Stimulated activated CD4-positive, alpha-beta T cell treated with anti-CD3 and anti-CD28 coated beads, Interleukin-2, amount 100 ng/mL, for 24 hours (primary cell): Measurements from ENCODE around the gene HRH3.

Experiments used
- DNase-seq, 2 donors: peaks; one replicate each; pipeline ENCODE4 v3.0.0-alpha.2; 2020

HRH3 gene

GRCh38 chr20:62197311-62197710 lies 22.8 kb downstream of the HRH3 start:
- no peak for DNase-seq

- DNase-seq = no peak
Measured at GRCh38 chr20:62196286-62196685, 23.8 kb downstream of the HRH3 start.

GRCh38 chr20:62195736-62196135 lies 24.3 kb downstream of the HRH3 start:
- DNase-seq = no peak

DNA sequence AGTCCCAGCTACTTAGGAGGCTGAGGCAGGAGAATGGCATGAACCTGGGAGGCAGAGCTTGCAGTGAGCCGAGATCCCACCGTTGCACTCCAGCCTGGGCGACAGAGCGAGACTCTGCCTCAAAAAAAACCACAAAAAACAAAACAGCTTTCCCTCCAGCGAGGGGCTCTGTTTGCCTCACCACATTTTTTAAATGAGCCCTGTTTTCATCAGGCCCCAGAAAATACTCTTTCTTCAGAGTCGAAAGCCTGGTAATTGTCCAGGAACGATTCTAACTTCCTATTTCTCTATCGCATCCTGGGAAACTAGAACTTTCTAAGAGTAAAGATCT lies 25.0 kb downstream of the HRH3 start:
- DNase-seq = no peak

GRCh38 chr20:62193079-62194025 lies 26.7 kb downstream of the HRH3 start:
- no peak for DNase-seq

DNA sequence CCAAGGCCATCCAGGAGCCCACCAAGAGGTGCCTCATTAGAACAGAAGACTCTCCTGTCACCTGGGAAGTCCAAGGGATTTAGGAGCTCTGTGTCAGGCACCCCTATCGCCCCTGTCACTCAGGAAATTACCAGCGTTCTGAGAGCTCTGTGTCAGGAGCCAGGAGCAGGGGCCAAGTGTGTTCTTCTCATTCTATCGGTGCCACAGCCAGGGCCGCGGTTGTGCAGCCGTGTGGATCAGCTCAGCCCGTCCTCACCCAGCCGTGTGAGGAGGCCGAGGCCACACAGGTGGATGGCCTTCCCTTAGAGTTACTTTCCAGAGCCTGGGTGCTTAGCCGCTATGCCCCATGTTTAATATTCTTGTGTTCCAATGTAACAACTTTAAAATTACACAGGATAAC lies 27.4 kb downstream of the HRH3 start:
- no peak for DNase-seq

DNA sequence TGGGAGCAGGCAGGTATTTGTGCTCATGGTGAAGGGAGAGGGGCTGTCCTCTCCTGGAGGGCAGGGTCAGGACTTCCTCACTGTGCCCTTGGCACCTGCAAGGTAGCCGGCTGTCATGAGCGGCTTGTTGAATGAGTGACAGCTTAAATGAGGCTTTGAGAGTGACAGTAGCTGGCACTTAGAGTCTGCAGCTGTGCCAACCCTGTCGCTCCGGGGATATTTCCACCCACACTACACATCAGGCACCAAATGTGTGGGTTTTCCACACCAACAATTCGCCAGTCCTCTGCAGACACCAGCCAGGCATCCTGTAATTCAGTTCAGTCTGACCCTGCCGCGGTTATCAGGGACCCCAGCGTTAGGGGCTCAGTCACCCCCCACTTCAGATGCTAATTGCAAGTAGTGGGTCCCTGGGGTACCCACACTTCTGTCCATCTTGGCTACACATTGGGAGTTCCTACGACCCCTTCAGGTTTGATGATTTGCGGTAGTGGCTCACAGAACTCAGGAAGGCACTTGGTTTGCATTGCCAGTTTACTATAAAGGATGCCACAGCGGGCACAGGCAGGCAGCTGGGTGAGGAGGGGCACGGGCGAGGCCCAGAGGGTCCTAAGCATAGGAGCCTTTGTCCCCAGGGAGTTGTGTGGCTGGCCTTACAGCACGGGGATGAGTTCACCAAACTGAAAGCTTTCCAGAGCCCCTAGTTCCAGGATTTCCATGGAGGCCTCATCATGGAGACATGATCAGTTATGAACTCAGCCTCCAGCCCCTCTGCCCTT lies 28.1 kb downstream of the HRH3 start:
- no peak for DNase-seq

GRCh38 chr20:62190639-62191411 lies 29.3 kb downstream of the HRH3 start:
- no peak for DNase-seq

- no peak for DNase-seq
Measured at GRCh38 chr20:62186887-62187866, 32.9 kb downstream of the HRH3 start.

DNA sequence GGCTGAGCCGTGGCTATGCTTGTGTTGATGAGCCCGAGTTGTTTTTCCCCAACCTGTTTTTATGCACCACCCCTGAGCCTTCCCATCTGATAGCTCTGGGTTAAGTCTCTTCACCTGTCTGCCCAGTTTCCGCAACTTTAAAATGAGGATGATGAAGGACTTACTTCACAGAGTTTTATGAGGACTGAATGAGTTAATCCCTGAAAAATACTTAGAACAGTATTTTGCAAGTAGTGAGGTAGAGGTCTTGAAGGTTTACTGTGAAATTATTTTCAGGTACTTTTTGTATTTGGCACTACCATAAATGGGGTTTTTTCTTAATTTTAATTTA lies 34.0 kb downstream of the HRH3 start:
- DNase-seq = no peak

GRCh38 chr20:62183426-62184142 lies 36.5 kb downstream of the HRH3 start:
- DNase-seq = no peak

GRCh38 chr20:62182469-62183425 lies 37.3 kb downstream of the HRH3 start, which contains the start of gene MTG2:
MTG2 (plus strand) TSS chr20:62183028; CDS start chr20:62193421, 10,393 bp downstream.
- DNase-seq = peak; percentile 94

GRCh38 chr20:62181808-62182207 lies 38.3 kb downstream of the HRH3 start:
- no peak for DNase-seq

- DNase-seq = no peak
Measured at GRCh38 chr20:62179162-62179504, 40.9 kb downstream of the HRH3 start.

GRCh38 chr20:62178316-62179161 lies 41.5 kb downstream of the HRH3 start:
- no peak for DNase-seq

DNA sequence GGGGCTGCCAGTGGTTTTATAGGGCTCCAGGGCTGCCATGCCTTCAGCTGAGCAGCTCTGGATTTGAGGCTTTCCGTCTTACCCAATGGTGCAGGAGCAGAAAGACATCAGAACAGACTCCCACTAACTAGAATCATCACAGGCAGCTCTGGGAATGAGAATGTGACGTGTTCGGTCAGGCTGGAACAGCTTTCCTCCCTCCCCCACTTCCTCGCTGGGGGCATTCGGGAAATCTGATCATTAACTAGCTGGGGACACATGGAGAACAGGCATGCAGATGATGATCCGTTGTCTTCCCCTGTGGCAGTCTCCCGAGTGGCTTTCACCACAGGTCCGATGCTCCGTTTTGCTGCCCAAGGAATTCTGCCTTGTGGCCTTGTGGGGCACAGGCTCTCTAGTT lies 42.8 kb downstream of the HRH3 start:
- DNase-seq = no peak

DNA sequence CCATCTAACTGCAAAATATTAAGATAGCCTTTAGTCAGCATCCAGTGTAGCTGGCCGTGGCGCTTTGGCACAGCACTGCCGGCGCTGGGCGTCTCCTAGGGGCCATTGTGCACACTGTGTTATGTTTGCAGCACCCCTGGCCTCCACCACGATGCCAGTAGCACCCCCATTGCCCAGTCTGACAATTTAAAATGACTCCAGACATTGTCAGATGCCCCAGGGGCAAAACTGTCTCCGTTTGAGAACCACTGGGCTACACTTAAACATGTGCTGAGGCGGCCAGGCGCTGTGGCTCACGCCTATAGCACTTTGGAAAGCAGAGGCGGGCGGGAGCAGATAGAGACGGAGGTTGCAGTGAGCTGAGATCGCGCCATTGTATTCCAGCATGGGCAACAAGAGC lies 43.2 kb downstream of the HRH3 start:
- DNase-seq = no peak

DNA sequence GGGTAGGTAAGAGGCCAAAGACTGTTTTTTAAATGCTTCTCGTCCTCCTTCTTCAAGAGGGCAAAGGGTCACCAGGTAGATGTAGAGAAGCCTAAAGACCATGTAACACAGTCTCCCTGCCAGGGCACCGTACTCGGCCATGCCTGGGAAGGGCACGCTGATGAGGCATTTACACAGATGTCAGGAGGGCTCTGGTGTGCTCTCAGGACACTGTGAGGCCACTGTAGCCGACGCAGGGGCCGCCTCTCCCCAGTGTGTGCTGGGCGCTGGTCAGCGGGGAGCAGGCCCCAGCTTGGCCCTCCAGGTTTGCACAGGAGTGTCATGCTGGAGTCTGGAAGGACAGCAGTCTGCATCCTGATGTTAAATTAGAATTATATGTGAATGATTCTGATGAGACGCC lies 44.4 kb downstream of the HRH3 start:
- no peak for DNase-seq

GRCh38 chr20:62174870-62175624 lies 45.0 kb downstream of the HRH3 start:
- DNase-seq = no peak
